GM12892 (cell line): ENCODE measurements around the gene AGRN.
"Not testable (repeated sequence)": the region's sequence is repeated elsewhere in the genome, so short reads cannot be mapped to it uniquely, and the experiment has no call there.

ENCODE experiments used
- DNase-seq: peaks from one replicate; pipeline ENCODE4 v3.0.0; 2011; ENCODE audit not compliant: insufficient read length
- FAIRE-seq: peaks from 2 replicates; lab custom pipeline; 2011; peaks lifted over from hg19 to GRCh38; lab: Jason Lieb, UNC
- POLR2A ChIP-seq: IDR thresholded peaks from 2 replicates; pipeline ENCODE4 v1.6.1; 2011; ENCODE audit warnings: low read depth, low read length, control low read depth
- POLR2AphosphoS5 ChIP-seq: IDR thresholded peaks from 2 replicates; pipeline ENCODE4 v1.6.1; 2011; ENCODE audit warnings: low read depth, low read length, control low read depth
- TAF1 ChIP-seq: IDR thresholded peaks from 2 replicates; pipeline ENCODE4 v1.6.1; 2011; ENCODE audit warnings: low read depth, mild to moderate bottlenecking, control low read depth, low read length, borderline replicate concordance

Gene AGRN

GRCh38 chr1:1065265-1065939 is 45.5 kb downstream of the AGRN start:
- no peak for FAIRE-seq
- no peak for TF ChIP-seq TAF1
- no peak for TF ChIP-seq POLR2AphosphoS5
- DNase-seq = no peak

- not testable (repeated sequence) for FAIRE-seq, DNase-seq
These were observed 46.0 kb downstream of the AGRN start for GRCh38 chr1:1065940-1066304.

- FAIRE-seq (peak; percentile 38), DNase-seq (no peak)
- 0 out of 2 replicates have a peak, but pooled peaks have one; percentile 21 for TF ChIP-seq POLR2A
- TF ChIP-seq POLR2AphosphoS5 = no peak
These were observed 46.7 kb downstream of the AGRN start for GRCh38 chr1:1066403-1067283.

- DNase-seq = no peak
- FAIRE-seq = no peak
- no peak; the same call in 1 of the 2 replicates for TF ChIP-seq POLR2A
- TF ChIP-seq POLR2AphosphoS5 = no peak
- TF ChIP-seq TAF1 = no peak
These were observed 47.5 kb downstream of the AGRN start for GRCh38 chr1:1067284-1067859.

GRCh38 chr1:1067860-1068516 is 48.1 kb downstream of the AGRN start:
- DNase-seq (no peak), FAIRE-seq (no peak)
- TF ChIP-seq POLR2A = no peak
- TF ChIP-seq POLR2AphosphoS5 = no peak
- TF ChIP-seq TAF1 = no peak

- TF ChIP-seq TAF1 = no peak
- DNase-seq = peak; percentile 66
- no peak for FAIRE-seq
These were observed 48.7 kb downstream of the AGRN start for GRCh38 chr1:1068517-1069055.

- TF ChIP-seq POLR2A = peak; percentile 50; the same call in 1 of the 2 replicates
- no peak for TF ChIP-seq TAF1
- 0 out of 2 replicates have a peak, but pooled peaks have one; percentile 30 for TF ChIP-seq POLR2AphosphoS5
- peak; percentile 100 for FAIRE-seq
- DNase-seq = peak; percentile 95
These were observed 49.3 kb downstream of the AGRN start for GRCh38 chr1:1069056-1069710.

- DNase-seq = no peak
- FAIRE-seq = peak; percentile 82
- no peak for TF ChIP-seq TAF1
- TF ChIP-seq POLR2A = no peak
- TF ChIP-seq POLR2AphosphoS5 = no peak
These were observed 50.1 kb downstream of the AGRN start for GRCh38 chr1:1069711-1070676.

GRCh38 chr1:1071486-1072298 is 51.8 kb downstream of the AGRN start:
- TF ChIP-seq POLR2AphosphoS5 = no peak
- TF ChIP-seq POLR2A = no peak
- FAIRE-seq (no peak), DNase-seq (no peak)
